NCI-H1105 (cell line): ENCODE measurements around the gene PIERCE2.
A peak's percentile ranks its signal among the peaks of the same experiment; 100 is the strongest.
"Not testable (repeated sequence)": the region's sequence is repeated elsewhere in the genome, so short reads cannot be mapped to it uniquely, and the experiment has no call there.

ENCODE experiments used
- DNase-seq: peaks from one replicate; lab custom pipeline; 2025; lab: John Stamatoyannopoulos, UW

The PIERCE2 gene

GRCh38 chr15:55434989-55435825 is 26.9 kb downstream of the PIERCE2 start:
- DNase-seq, result no peak

- not testable (repeated sequence) for DNase-seq
Observed at GRCh38 chr15:55443141-55443540, 34.8 kb downstream of the PIERCE2 start.

GRCh38 chr15:55445936-55446335 is 37.6 kb downstream of the PIERCE2 start:
- not testable (repeated sequence) for DNase-seq

GRCh38 chr15:55446379-55447029 is 38.2 kb downstream of the PIERCE2 start:
- not testable (repeated sequence) for DNase-seq

GRCh38 chr15:55447030-55447394 is 38.7 kb downstream of the PIERCE2 start:
- not testable (repeated sequence) for DNase-seq

GRCh38 chr15:55457401-55458022 is 49.2 kb downstream of the PIERCE2 start:
- peak; percentile 78 for DNase-seq

- no peak for DNase-seq
Observed at GRCh38 chr15:55461447-55461846, 53.2 kb downstream of the PIERCE2 start.

- DNase-seq, result no peak
Observed at GRCh38 chr15:55468321-55468720, 60.0 kb downstream of the PIERCE2 start.
